ENCODE measurements around the gene TBCD.

DNA sequence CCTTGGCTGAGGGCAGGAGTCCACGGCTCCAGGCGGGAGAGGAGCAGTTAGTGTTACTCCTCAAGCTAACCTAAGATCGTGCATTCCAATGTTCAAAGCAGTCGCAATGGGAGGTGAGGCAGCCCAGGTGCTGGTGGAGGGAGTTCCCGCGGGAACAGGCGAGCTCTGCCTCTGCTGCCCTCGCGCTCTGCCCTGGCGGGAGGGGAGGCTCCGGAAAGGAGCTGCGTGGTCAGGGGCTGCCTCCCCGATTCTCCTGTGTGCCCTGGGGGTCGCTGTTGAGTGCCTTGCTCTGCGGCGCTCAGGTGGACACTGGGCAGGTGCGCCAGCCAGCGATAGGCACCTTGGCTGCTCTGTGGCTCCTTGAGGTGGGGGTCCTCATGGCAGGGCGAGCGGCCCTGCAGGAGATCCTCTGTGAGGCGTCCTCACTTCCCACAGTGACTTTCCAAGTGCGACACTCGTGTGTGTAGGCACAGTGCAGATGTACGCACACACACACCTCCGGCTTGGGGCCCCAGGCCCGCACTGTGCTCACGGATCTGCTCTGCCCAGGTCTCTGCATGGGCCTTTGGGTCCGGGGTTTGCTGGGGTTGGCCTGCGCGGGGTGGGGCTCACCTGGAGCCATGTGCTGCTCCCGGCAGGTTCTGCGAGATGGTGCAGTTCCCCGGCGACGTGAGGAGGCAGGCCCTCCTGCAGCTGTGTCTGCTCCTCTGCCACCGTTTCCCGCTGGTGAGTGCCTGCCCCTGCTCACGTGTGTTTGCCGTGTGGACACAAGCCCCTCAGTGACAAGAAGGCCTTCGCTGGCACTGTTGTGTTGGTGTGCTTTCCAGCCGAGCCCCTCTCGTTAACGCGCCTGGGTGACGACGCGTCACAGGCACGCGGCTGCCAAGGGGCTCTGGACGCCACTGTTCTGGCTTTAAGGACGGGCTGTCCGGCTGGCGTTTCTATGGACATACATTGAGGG lies 185.8 kb downstream of the TBCD start:
- TF ChIP-seq CTCF (conservative IDR thresholded peaks at IDR 0.05; ENCODE audit: low read length) (no peak), EZH2phosphoT487 (IDR thresholded peaks at IDR 0.05; ENCODE audit: borderline replicate concordance, low read depth, low read length) (no peak)

Measured in OCI-LY7 (cell line).